DND-41 (cell line): ENCODE results near the gene CLDN9.
A peak's percentile ranks its signal among the peaks of the same experiment; 100 is the strongest.

Experiments used
- ATAC-seq: fragments of 200-7000 bp; cut with Tn5 transposase; 3 replicates; pipeline ENCODE4 v1.9.1; 2021; ENCODE audit warnings: low read depth; ENCODE audit not compliant: insufficient read depth
- DNase-seq: peaks from one replicate; pipeline ENCODE4 v3.0.0-alpha.2; 2020
- H2AFZ ChIP-seq: 2 replicates; pipeline ENCODE4 v1.6.0; 2012; ENCODE audit warnings: low read depth, low read length
- H3K27ac ChIP-seq: 2 replicates; pipeline ENCODE4 v1.5.1; 2012; ENCODE audit warnings: low read length, inconsistent platforms
- H3K27me3 ChIP-seq: fragments of 200-600 bp; sonication (generic); 2 replicates; pipeline ENCODE4 v1.6.0; 2012; ENCODE audit warnings: low read length, mild to moderate bottlenecking, inconsistent platforms; ENCODE audit not compliant: insufficient read depth, poor library complexity
- H3K36me3 ChIP-seq: 2 replicates; pipeline ENCODE4 v1.5.1; 2012; ENCODE audit warnings: low read length, inconsistent platforms; ENCODE audit not compliant: insufficient read depth
- H3K4me1 ChIP-seq: 2 replicates; pipeline ENCODE4 v1.5.1; 2012; ENCODE audit warnings: mild to moderate bottlenecking, low read length; ENCODE audit not compliant: insufficient read depth
- H3K4me2 ChIP-seq: 2 replicates; pipeline ENCODE4 v1.6.0; 2012; ENCODE audit warnings: mild to moderate bottlenecking, moderate library complexity, low read length, inconsistent platforms; ENCODE audit not compliant: insufficient read depth
- H3K4me3 ChIP-seq, 2 experiments: fragments of 200-600 bp in 1 of 2; shearing (Covaris generic) in 1 of 2; 2 replicates each; pipeline ENCODE4 v1.5.1; 2012 to 2016; ENCODE audit warnings: inconsistent platforms in 2 of 2, low read length in 2 of 2, mild to moderate bottlenecking in 2 of 2, low read depth in 1 of 2, moderate library complexity in 1 of 2
- H3K79me2 ChIP-seq: 2 replicates; pipeline ENCODE4 v1.6.0; 2012; ENCODE audit warnings: low read length, inconsistent platforms; ENCODE audit not compliant: insufficient read depth
- H3K9ac ChIP-seq: 2 replicates; pipeline ENCODE4 v1.6.0; 2012; ENCODE audit warnings: low read depth, mild to moderate bottlenecking, inconsistent platforms, low read length, moderate library complexity
- H3K9me3 ChIP-seq: 2 replicates; pipeline ENCODE4 v1.5.1; 2012; ENCODE audit warnings: low read length, moderate library complexity, mild to moderate bottlenecking, inconsistent platforms; ENCODE audit not compliant: insufficient read depth, severe bottlenecking
- H4K20me1 ChIP-seq: 2 replicates; pipeline ENCODE4 v1.6.0; 2012; ENCODE audit warnings: low read length; ENCODE audit not compliant: insufficient read depth
- CTCF ChIP-seq: IDR thresholded peaks from 2 replicates; pipeline ENCODE4 v1.5.1; 2012; ENCODE audit warnings: borderline replicate concordance, low read length, moderate library complexity, mild to moderate bottlenecking; ENCODE audit not compliant: poor library complexity, severe bottlenecking; ENCODE audit errors: extremely low read depth
- EZH2 ChIP-seq: IDR thresholded peaks from 3 replicates; pipeline ENCODE4 v1.6.1; 2012; ENCODE audit warnings: borderline replicate concordance, low read depth, mild to moderate bottlenecking, moderate library complexity, low read length, inconsistent platforms; ENCODE audit not compliant: severe bottlenecking

The CLDN9 gene

GRCh38 chr16:3012828-3013420, at the start of gene CLDN9:
Gene CLDN9 (plus strand): TSS chr16:3012923. CDS start chr16:3013363, 440 bp downstream.
- H3K4me3 ChIP-seq = no peak within 1 kb of the TSS
- DNase-seq = no peak
- H3K4me1 ChIP-seq = peaks cover 14% of the 10 kb centered on the region

GRCh38 chr16:2963074-2963722, 49.5 kb upstream of the CLDN9 start:
- H2AFZ ChIP-seq = no peak overlapping the region
- DNase-seq = peak; percentile 56

More at GRCh38 chr16:3012828-3013420, at the start of gene CLDN9:
- Histone ChIP-seq H2AFZ (no peak within 1 kb of the TSS), H4K20me1 (no peaks in the 10 kb centered on the region; the same call in 1 of the 2 replicates), H3K36me3 (no peaks in the 10 kb centered on the region), H3K9ac (no peak within 1 kb of the TSS), H3K9me3 (no peaks in the 10 kb centered on the region), H3K4me2 (no peak within 1 kb of the TSS), H3K27me3 (no peaks in the 10 kb centered on the region), H3K27ac (no peak within 1 kb of the TSS), H3K79me2 (no peaks in the 10 kb centered on the region)
- ATAC-seq = no peak
- no peak for TF ChIP-seq EZH2
- TF ChIP-seq CTCF = no peak

GRCh38 chr16:2963723-2964474, 48.8 kb upstream of the CLDN9 start, which contains the start of gene KREMEN2:
Gene KREMEN2 (plus strand): TSS chr16:2964275. CDS start chr16:2964521, 246 bp downstream.
- H2AFZ ChIP-seq = no peak within 1 kb of the TSS
- ATAC-seq = no peak
- no peak for DNase-seq
- TF ChIP-seq CTCF (peak; percentile 13), EZH2 (no peak)
- H4K20me1 ChIP-seq = peaks cover 11% of the 10 kb centered on the region
- no peak within 1 kb of the TSS for H3K4me3 ChIP-seq
- no peaks in the 10 kb centered on the region for H3K9me3 ChIP-seq
- H3K4me1 ChIP-seq = peaks cover 22% of the 10 kb centered on the region
- H3K4me2 ChIP-seq = no peak within 1 kb of the TSS
- peaks cover 24% of the 10 kb centered on the region for H3K27me3 ChIP-seq
- H3K79me2 ChIP-seq = 0 out of 2 replicates have a peak, but pooled peaks cover 3% of the 10 kb centered on the region
- no peak within 1 kb of the TSS for H3K27ac ChIP-seq
- no peaks in the 10 kb centered on the region for H3K36me3 ChIP-seq
- no peak within 1 kb of the TSS for H3K9ac ChIP-seq

More at GRCh38 chr16:2963074-2963722, 49.5 kb upstream of the CLDN9 start:
- Histone ChIP-seq H4K20me1 (peaks cover 11% of the 10 kb centered on the region; the same call in 1 of the 2 replicates), H3K9ac (no peak overlapping the region), H3K9me3 (no peaks in the 10 kb centered on the region), H3K4me3 (no peak overlapping the region), H3K36me3 (no peaks in the 10 kb centered on the region), H3K79me2 (no peaks in the 10 kb centered on the region), H3K27ac (no peak overlapping the region), H3K4me1 (peaks cover 15% of the 10 kb centered on the region; the same call in 1 of the 2 replicates), H3K27me3 (peaks cover 24% of the 10 kb centered on the region), H3K4me2 (no peak overlapping the region)
- TF ChIP-seq CTCF (no peak), EZH2 (no peak)
- ATAC-seq = peak; percentile 25
